Measurements from ENCODE around the gene CCDC127. TPM values are rescaled to one million over a fixed set of nuclear protein-coding genes. Genes with fewer than 3 reads are reported as not detected.

CCDC127 gene
- total and polyA plus RNA-seq, 4 donors = 1.1 to 2.6 (median 2.1) TPM

GRCh38 chr5:186091-187041 is 31.6 kb downstream of the CCDC127 start:
- no peaks in the 10 kb centered on the region for H3K9me3 ChIP-seq (ENCODE audit: control insufficient read depth in 4 of 4, low read length in 3 of 4)
- H3K9ac ChIP-seq (ENCODE audit: low read depth in 1 of 2, low read length in 2 of 2) = no peak overlapping the region
- H3K36me3 ChIP-seq (ENCODE audit: control insufficient read depth in 4 of 4, insufficient read depth in 3 of 4, low read depth in 1 of 4, low read length in 3 of 4) = no peaks in the 10 kb centered on the region
- H3K27ac ChIP-seq (ENCODE audit: low read depth in 1 of 2, low read length in 2 of 2) = no peak overlapping the region
- H3K27me3 ChIP-seq (ENCODE audit: control insufficient read depth in 4 of 4, insufficient read depth in 4 of 4, low read length in 3 of 4) = no peaks in the 10 kb centered on the region
- DNase-seq (ENCODE audit: low spot score) = no peak
- peaks cover 2 to 15% (median 12%) of the 10 kb centered on the region in 4 donors for H3K4me1 ChIP-seq (ENCODE audit: control insufficient read depth in 4 of 4, insufficient read depth in 4 of 4, low read length in 3 of 4)
- TF ChIP-seq GABPA (IDR thresholded peaks at IDR 0.05 in 1 of 2, conservative IDR thresholded peaks at IDR 0.05 in 1 of 2) (no peak), FOXA2 (IDR thresholded peaks at IDR 0.05) (no peak), TAF1 (conservative IDR thresholded peaks at IDR 0.05) (no peak), ATF3 (IDR thresholded peaks at IDR 0.05) (no peak), RAD21 (IDR thresholded peaks at IDR 0.05) (no peak), YY1 (IDR thresholded peaks at IDR 0.05) (no peak), FOXA1 (IDR thresholded peaks at IDR 0.05) (no peak), REST (IDR thresholded peaks at IDR 0.05) (no peak), CTCF (IDR thresholded peaks at IDR 0.05; ENCODE audit: low read depth, low read length, missing input control) (no peak), RXRA (IDR thresholded peaks at IDR 0.05) (no peak), ZBTB33 (IDR thresholded peaks at IDR 0.05) (no peak), NR2F2 (IDR thresholded peaks at IDR 0.05) (no peak), JUND (IDR thresholded peaks at IDR 0.05) (no peak), HNF4A (conservative IDR thresholded peaks at IDR 0.05) (no peak)
- WGBS = 89% methylated on average over 28 of the region's 28 CpGs
- H3K4me3 ChIP-seq (ENCODE audit: low read depth in 1 of 3, low read length in 3 of 3) = no peak overlapping the region
